ENCODE measurements around the gene PNPLA7.

DNA sequence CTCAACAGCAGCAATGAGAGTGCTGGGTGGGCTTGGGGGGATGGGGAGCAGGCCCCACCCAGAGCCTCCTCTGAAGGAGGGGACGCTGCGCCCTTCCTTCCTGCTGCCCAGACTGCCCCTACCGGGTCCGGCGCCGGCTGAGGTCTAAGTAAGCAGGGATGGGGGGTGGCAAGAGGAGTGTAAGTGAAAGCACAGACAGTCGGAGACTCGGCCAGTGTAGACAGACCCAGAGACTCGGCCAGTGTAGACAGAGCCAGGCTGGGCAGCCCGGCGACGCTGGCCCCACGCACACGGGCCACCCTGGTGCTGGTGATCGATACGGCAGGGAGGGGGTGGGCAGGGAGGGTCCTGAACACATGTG is 101.6 kb downstream of the PNPLA7 start:
- TF ChIP-seq, protein P1, sequence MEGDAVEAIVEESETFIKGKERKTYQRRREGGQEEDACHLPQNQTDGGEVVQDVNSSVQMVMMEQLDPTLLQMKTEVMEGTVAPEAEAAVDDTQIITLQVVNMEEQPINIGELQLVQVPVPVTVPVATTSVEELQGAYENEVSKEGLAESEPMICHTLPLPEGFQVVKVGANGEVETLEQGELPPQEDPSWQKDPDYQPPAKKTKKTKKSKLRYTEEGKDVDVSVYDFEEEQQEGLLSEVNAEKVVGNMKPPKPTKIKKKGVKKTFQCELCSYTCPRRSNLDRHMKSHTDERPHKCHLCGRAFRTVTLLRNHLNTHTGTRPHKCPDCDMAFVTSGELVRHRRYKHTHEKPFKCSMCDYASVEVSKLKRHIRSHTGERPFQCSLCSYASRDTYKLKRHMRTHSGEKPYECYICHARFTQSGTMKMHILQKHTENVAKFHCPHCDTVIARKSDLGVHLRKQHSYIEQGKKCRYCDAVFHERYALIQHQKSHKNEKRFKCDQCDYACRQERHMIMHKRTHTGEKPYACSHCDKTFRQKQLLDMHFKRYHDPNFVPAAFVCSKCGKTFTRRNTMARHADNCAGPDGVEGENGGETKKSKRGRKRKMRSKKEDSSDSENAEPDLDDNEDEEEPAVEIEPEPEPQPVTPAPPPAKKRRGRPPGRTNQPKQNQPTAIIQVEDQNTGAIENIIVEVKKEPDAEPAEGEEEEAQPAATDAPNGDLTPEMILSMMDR (IDR thresholded peaks at IDR 0.05; ENCODE audit: control extremely low read depth in 1 of 3, insufficient read depth in 1 of 3, low read depth in 1 of 3, low read length in 3 of 3): no peak
- TF ChIP-seq CHD2 (IDR thresholded peaks at IDR 0.05; ENCODE audit: low read length) (no peak), HDAC6 (IDR thresholded peaks at IDR 0.05; ENCODE audit: low read depth, low read length) (no peak), POLR2AphosphoS5 (IDR thresholded peaks at IDR 0.05; ENCODE audit: low read depth, low read length) (no peak), RFX5 (IDR thresholded peaks at IDR 0.05; ENCODE audit: borderline replicate concordance, low read depth, low read length) (no peak), POLR2A (IDR thresholded peaks at IDR 0.05; ENCODE audit: control extremely low read depth in 1 of 2, low read depth in 2 of 2, low read length in 2 of 2) (no peak), TAF1 (IDR thresholded peaks at IDR 0.05; ENCODE audit: low read depth, low read length) (no peak), CEBPB (IDR thresholded peaks at IDR 0.05; ENCODE audit: low read depth, low read length) (no peak)

Measured in H1 (cell line).